Adrenal gland (tissue), 12 donors: ENCODE measurements around the gene IHH. TPM values are rescaled to one million over a fixed set of nuclear protein-coding genes. Genes with fewer than 3 reads are reported as not detected.

Experiments used
- DNase-seq, 7 donors: peaks; one replicate each; pipeline ENCODE4 v3.0.0-alpha.2; 2019 to 2020
- H3K27ac ChIP-seq, 5 donors: fragments of 200-600 bp; sonication (generic) in 4 of 5; 1 replicate in 3 of 5; 2 replicates in 2 of 5; pipeline versions ENCODE4 v1.5.1 to v1.8.0; 2016 to 2020; ENCODE audit warnings: mild to moderate bottlenecking in 1 of 5
- H3K27me3 ChIP-seq: fragments of 200-600 bp; 2 replicates; pipeline ENCODE4 v1.8.0; 2021
- H3K36me3 ChIP-seq, 2 donors: fragments of 200-600 bp; replicated peaks in 1 of 2; 1 replicate in 1 of 2; 2 replicates in 1 of 2; pipeline versions ENCODE4 v1.5.1 to v1.8.0; 2018 to 2022
- H3K4me1 ChIP-seq, 2 donors: fragments of 200-600 bp; replicated peaks in 1 of 2; 1 replicate in 1 of 2; 2 replicates in 1 of 2; pipeline versions ENCODE4 v1.5.1 to v1.8.0; 2018 to 2021
- H3K4me3 ChIP-seq, 4 donors: fragments of 200-600 bp; sonication (generic) in 3 of 4; one replicate each; pipeline ENCODE4 v1.5.1; 2016 to 2018
- H3K9me3 ChIP-seq, 3 donors: fragments of 200-600 bp; sonication (generic) in 1 of 3; replicated peaks in 1 of 3; 1 replicate in 2 of 3; 2 replicates in 1 of 3; pipeline versions ENCODE4 v1.5.1 to v1.8.0; 2016 to 2021
- CTCF ChIP-seq, 6 experiments: fragments of 450-650 bp in 4 of 6; fragments of 200-600 bp in 2 of 6; sonication (generic) in 1 of 6; IDR thresholded peaks; 1 replicate in 5 of 6; 2 replicates in 1 of 6; pipeline versions ENCODE4 v1.5.1 to v1.8.0; 2016 to 2021; ENCODE audit warnings: antibody characterized with exemption in 6 of 6, mild to moderate bottlenecking in 2 of 6, moderate library complexity in 1 of 6
- POLR2A ChIP-seq, 2 donors: fragments of 450-650 bp; IDR thresholded peaks; one replicate each; pipeline ENCODE4 v1.6.1; 2017; ENCODE audit warnings: antibody characterized with exemption in 2 of 2, mild to moderate bottlenecking in 2 of 2, moderate library complexity in 1 of 2
- WGBS, 4 donors: extraction: QIAGEN DNeasy Blood & Tissue Kit in 2 of 4; methylation state at CpG; one replicate each; pipeline versions ENCODE4 v1.1.5 to v1.1.7; 2013 to 2017; 5-methylcytosine and 5-hydroxymethylcytosine counted together
- intact Hi-C, 2 donors: fragments of 100-400 bp; cut with DNase I; formaldehyde crosslinking; loops; one replicate each; pipeline versions ENCODE4 v1.14.1 to v1.15.0; 2022 to 2023
- polyA plus RNA-seq, 3 donors: library from polyadenylated mRNA; stranded (reverse); fragments of 200-250 nt in 2 of 3; fragments of 350-450 nt in 1 of 3; fragmentation: Illumina TruSeq in 1 of 3; extraction: RNeasy Lipid Tissue Mini Kit (QIAGEN cat#74804) in 1 of 3; gene quantifications; one replicate each; pipeline ENCODE4 v1.2.3, GENCODE V29; 2013 to 2014
- total RNA-seq, 9 donors: library from RNA; depleted of rRNA in 4 of 9; stranded (reverse); fragments of >200 nt in 4 of 9; fragments of 120-200 nt in 1 of 9; fragmentation: NEBNext Ultra II Directional in 1 of 9; extraction: Animal tissue kit (Norgen Biotek cat#: 25700) in 1 of 9; gene quantifications; one replicate each; pipeline versions ENCODE4 v1.1.0 to v1.2.4, GENCODE V29; 2013 to 2023
- donor health status: healthy with polysubstance abuse.
- donor health status: Bipolar disorder and iron deficiency.
- donor health status: DM: yes; HTN: yes; CAD: no.
- donor health status: DM: no; HTN: no; CAD: no.
- donor health status: DM: no; HTN: no; CAD: no.
- donor health status: DM: yes; HTN: yes; CAD: no.

IHH gene
- total and polyA plus RNA-seq, 12 donors: 0.11 to 0.17 TPM; not detected in 10

GRCh38 chr2:219104107-219105035 lies 43.6 kb upstream of the IHH start:
- 68 to 79% (median 75%) methylated on average over 4 of the region's 4 CpGs for WGBS, 4 donors
- DNase-seq: peak in 1 of 7 donors; percentile 13
- intact Hi-C loops: no loop called here

DNA sequence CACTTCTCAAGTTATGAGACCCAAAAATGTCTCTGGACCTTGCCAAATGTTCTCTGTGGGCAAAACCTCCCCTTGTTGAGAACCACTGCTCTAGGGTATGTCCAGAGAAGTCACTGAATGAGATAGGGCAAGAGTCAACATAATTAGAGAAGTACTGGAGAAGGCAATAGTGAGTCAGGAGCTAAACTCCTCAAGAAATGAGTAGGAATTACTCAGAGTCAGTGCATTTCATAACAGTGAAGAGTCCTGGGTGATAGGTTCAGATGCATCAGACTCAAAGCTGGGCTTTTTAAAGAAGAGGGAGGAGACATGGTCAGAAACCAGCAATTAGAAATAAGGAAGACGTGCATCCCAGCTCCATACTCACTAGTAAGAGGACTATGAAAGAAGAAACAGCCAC lies 38.6 kb upstream of the IHH start:
- H3K4me1 ChIP-seq: no peaks in the 10 kb centered on the region
- WGBS, 4 donors: 90 to 96% (median 92%) methylated on average over 1 of the region's 1 CpG

More at GRCh38 chr2:219104107-219105035, 43.6 kb upstream of the IHH start:
- no peak overlapping the region for H3K4me3 ChIP-seq
- no peaks in the 10 kb centered on the region for H3K9me3 ChIP-seq
- H3K27ac ChIP-seq: no peak overlapping the region
- H3K4me1 ChIP-seq: no peaks in the 10 kb centered on the region
- H3K27me3 ChIP-seq: no peaks in the 10 kb centered on the region
- TF ChIP-seq POLR2A (IDR thresholded peaks at IDR 0.05) (no peak), CTCF (IDR thresholded peaks at IDR 0.05) (peak; percentile 45 to 73 (median 65))
- no peaks in the 10 kb centered on the region for H3K36me3 ChIP-seq

GRCh38 chr2:219095406-219095935 lies 34.8 kb upstream of the IHH start:
- Histone ChIP-seq H3K9me3 (no peaks in the 10 kb centered on the region), H3K4me1 (no peaks in the 10 kb centered on the region), H3K36me3 (no peaks in the 10 kb centered on the region), H3K27ac (no peak overlapping the region), H3K4me3 (no peak overlapping the region), H3K27me3 (no peaks in the 10 kb centered on the region)
- no peak for DNase-seq
- intact Hi-C loops: no loop called here
- TF ChIP-seq POLR2A (IDR thresholded peaks at IDR 0.05): no peak
- TF ChIP-seq CTCF (IDR thresholded peaks at IDR 0.05): no peak
- 94 to 100% (median 97%) methylated on average over 1 of the region's 1 CpG for WGBS, 4 donors

More for the DNA sequence above, 38.6 kb upstream of the IHH start:
- Histone ChIP-seq H3K27me3 (no peaks in the 10 kb centered on the region), H3K9me3 (no peaks in the 10 kb centered on the region), H3K36me3 (no peaks in the 10 kb centered on the region), H3K27ac (no peak overlapping the region), H3K4me3 (no peak overlapping the region)
- no peak for DNase-seq
- TF ChIP-seq CTCF (IDR thresholded peaks at IDR 0.05) (no peak), POLR2A (IDR thresholded peaks at IDR 0.05) (no peak)
- intact Hi-C loops: no loop called here

- no peaks in the 10 kb centered on the region for H3K27me3 ChIP-seq
- H3K27ac ChIP-seq: no peak overlapping the region
- H3K4me3 ChIP-seq: no peak overlapping the region
- DNase-seq: no peak
- 81 to 97% (median 90%) methylated on average over 3 of the region's 3 CpGs for WGBS, 4 donors
- no peaks in the 10 kb centered on the region for H3K36me3 ChIP-seq
- no peaks in the 10 kb centered on the region for H3K9me3 ChIP-seq
- intact Hi-C loops: no loop called here
- TF ChIP-seq CTCF (IDR thresholded peaks at IDR 0.05): no peak
- TF ChIP-seq POLR2A (IDR thresholded peaks at IDR 0.05): no peak
- no peaks in the 10 kb centered on the region for H3K4me1 ChIP-seq
Measured at GRCh38 chr2:219094171-219094570, 33.5 kb upstream of the IHH start.
